Esophagus squamous epithelium (tissue), 4 donors: ENCODE results near the gene RANBP1.

ENCODE experiments used
- POLR2A ChIP-seq, 4 donors: fragments of 450-650 bp; IDR thresholded peaks; one replicate each; pipeline ENCODE4 v1.6.1; 2017; ENCODE audit warnings: antibody characterized with exemption in 4 of 4, mild to moderate bottlenecking in 4 of 4, moderate library complexity in 3 of 4
- TF ChIP-seq, protein P1 (sequence below), 6 experiments: fragments of 450-650 bp in 4 of 6; fragments of 200-600 bp in 2 of 6; sonication (generic) in 2 of 6; IDR thresholded peaks; one replicate each; pipeline ENCODE4 v1.5.1; 2016 to 2019; ENCODE audit warnings: antibody characterized with exemption in 6 of 6, mild to moderate bottlenecking in 4 of 6, moderate library complexity in 4 of 6

DNA sequence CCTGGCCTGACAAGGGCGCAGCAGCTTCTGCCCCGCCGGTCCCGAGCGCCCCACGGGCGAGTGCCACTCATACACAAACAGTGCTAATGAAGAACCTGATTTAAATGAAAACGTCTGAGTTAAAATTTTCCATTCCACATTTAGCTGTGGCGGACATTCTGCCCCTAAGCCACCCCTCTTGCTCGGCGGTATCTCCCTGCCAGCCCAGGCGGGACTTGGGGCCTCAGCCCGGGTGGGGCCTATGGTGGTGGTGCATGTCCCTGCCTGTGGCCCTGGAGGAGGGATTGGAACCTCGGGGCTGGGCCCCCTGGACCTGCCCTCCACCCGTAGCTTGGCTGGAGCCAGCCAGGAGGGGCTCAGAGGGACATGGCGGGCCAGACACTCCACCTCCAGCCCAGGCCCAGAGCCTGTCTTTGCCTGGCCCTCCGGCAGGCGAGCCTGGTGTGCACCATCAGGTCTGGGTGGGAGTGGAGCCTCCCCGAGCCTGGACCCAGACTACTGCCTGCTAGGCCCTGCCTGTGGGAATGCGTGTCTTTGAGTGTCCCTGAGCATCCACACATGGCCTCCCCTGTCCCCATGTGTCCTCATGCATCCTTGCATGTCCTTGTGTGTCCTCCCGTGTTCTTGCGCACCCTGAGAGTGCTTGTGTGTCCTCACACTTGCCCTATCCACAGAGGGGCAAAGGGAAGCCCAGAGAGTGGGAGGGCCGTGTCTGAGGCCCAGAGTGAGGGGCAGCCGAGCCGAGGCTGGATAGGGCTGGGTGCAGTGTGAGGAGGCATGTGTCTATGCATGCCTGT lies 20.1 kb downstream of the RANBP1 start:
- TF ChIP-seq, protein P1, sequence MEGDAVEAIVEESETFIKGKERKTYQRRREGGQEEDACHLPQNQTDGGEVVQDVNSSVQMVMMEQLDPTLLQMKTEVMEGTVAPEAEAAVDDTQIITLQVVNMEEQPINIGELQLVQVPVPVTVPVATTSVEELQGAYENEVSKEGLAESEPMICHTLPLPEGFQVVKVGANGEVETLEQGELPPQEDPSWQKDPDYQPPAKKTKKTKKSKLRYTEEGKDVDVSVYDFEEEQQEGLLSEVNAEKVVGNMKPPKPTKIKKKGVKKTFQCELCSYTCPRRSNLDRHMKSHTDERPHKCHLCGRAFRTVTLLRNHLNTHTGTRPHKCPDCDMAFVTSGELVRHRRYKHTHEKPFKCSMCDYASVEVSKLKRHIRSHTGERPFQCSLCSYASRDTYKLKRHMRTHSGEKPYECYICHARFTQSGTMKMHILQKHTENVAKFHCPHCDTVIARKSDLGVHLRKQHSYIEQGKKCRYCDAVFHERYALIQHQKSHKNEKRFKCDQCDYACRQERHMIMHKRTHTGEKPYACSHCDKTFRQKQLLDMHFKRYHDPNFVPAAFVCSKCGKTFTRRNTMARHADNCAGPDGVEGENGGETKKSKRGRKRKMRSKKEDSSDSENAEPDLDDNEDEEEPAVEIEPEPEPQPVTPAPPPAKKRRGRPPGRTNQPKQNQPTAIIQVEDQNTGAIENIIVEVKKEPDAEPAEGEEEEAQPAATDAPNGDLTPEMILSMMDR (IDR thresholded peaks at IDR 0.05) = no peak
- no peak for TF ChIP-seq POLR2A (IDR thresholded peaks at IDR 0.05)
